ENCODE measurements around the gene PSME1. TPM values are rescaled to one million over a fixed set of nuclear protein-coding genes. Genes with fewer than 3 reads are reported as not detected.

Gene PSME1
- total and polyA plus RNA-seq, 10 of the 15 experiments (the other 5 are each of a cell fraction or from before 2014, with no cell fraction given): 250 to 1,378 (median 412) TPM

DNA sequence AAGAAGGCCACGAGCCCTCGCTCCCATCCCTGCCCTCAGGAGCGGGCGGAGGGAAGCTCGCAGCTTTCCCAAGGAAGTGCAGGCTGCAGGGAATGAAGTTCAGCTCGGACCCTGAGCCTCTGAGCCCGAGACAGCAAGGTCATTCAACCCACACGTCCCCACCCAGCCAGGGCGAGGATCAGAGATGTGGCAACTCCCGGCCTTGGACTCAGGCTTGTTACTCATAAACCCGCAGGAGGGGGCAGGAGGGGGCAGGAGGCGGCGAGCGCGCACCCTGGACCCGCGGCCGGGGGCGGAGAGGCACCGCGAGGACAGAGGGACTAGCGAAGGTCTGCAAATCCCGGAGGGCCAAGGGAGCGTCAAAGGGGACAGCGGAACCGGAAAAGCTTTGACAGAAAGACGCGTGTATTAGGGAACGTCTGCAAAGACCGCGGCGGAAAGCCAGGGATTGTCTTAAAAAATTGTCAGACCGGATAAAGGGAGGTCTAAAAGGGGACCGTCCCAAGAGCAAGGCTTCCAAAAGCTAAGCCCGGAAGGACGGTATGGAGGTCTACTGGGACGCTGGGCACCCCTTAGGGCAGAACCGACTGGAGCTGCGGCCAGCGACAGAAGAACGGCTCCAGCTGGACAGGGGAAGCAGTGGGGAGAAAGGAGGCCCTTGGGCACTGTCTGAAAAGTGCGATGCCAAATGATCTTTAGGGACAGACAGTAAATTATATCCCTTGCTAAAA lies 22.0 kb upstream of the PSME1 start (continued):
- TF ChIP-seq ATF7 (IDR thresholded peaks at IDR 0.05; ENCODE audit: low read depth) (peak; percentile 40; the same call in 1 of the 2 replicates), IKZF1 (conservative IDR thresholded peaks at IDR 0.05) (peak; percentile 58), NBN (IDR thresholded peaks at IDR 0.05) (peak; percentile 92), SREBF1 (IDR thresholded peaks at IDR 0.05; ENCODE audit: low read length) (no peak), SPI1 (IDR thresholded peaks at IDR 0.05; ENCODE audit: borderline replicate concordance, insufficient read depth, low read depth, low read length) (no peak; the same call in 1 of the 2 replicates), HDAC2 (IDR thresholded peaks at IDR 0.05) (no peak), CHD1 (IDR thresholded peaks at IDR 0.05; ENCODE audit: low read depth, low read length) (0 out of 2 replicates have a peak, but pooled peaks have one; percentile 21), BRCA1 (IDR thresholded peaks at IDR 0.05; ENCODE audit: low read depth, low read length) (peak; percentile 32; the same call in 1 of the 2 replicates), MTA3 (IDR thresholded peaks at IDR 0.05; ENCODE audit: borderline replicate concordance, low read length) (no peak), NRF1 (conservative IDR thresholded peaks at IDR 0.05; ENCODE audit: low read depth, low read length) (no peak), BHLHE40 (IDR thresholded peaks at IDR 0.05; ENCODE audit: borderline replicate concordance in 1 of 2, low read depth in 2 of 2, low read length in 1 of 2) (peak in 1 of 2 experiments; percentile 3; a peak in 1 of 4 replicates), MEF2A (IDR thresholded peaks at IDR 0.05; ENCODE audit: insufficient read depth, low read depth, low read length) (peak; percentile 37; the same call in 1 of the 2 replicates), JUNB (IDR thresholded peaks at IDR 0.05) (peak; percentile 100), NR2C2 (IDR thresholded peaks at IDR 0.05; ENCODE audit: borderline replicate concordance, control insufficient read depth, insufficient read length, low read depth) (no peak), MEF2B (IDR thresholded peaks at IDR 0.05; ENCODE audit: partially characterized antibody, poor library complexity, severe bottlenecking) (peak; percentile 67), HDGF (IDR thresholded peaks at IDR 0.05) (no peak), BMI1 (IDR thresholded peaks at IDR 0.05; ENCODE audit: borderline replicate concordance) (no peak), CBX3 (IDR thresholded peaks at IDR 0.05; ENCODE audit: borderline replicate concordance, low read depth) (no peak)
- TF ChIP-seq, protein P1, sequence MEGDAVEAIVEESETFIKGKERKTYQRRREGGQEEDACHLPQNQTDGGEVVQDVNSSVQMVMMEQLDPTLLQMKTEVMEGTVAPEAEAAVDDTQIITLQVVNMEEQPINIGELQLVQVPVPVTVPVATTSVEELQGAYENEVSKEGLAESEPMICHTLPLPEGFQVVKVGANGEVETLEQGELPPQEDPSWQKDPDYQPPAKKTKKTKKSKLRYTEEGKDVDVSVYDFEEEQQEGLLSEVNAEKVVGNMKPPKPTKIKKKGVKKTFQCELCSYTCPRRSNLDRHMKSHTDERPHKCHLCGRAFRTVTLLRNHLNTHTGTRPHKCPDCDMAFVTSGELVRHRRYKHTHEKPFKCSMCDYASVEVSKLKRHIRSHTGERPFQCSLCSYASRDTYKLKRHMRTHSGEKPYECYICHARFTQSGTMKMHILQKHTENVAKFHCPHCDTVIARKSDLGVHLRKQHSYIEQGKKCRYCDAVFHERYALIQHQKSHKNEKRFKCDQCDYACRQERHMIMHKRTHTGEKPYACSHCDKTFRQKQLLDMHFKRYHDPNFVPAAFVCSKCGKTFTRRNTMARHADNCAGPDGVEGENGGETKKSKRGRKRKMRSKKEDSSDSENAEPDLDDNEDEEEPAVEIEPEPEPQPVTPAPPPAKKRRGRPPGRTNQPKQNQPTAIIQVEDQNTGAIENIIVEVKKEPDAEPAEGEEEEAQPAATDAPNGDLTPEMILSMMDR (IDR thresholded peaks at IDR 0.05 in 2 of 3, conservative IDR thresholded peaks at IDR 0.05 in 1 of 3; ENCODE audit: control insufficient read depth in 2 of 3, extremely low read depth in 1 of 3, insufficient read depth in 1 of 3, low read depth in 3 of 3, low read length in 3 of 3): no peak
- TF ChIP-seq, protein P2, sequence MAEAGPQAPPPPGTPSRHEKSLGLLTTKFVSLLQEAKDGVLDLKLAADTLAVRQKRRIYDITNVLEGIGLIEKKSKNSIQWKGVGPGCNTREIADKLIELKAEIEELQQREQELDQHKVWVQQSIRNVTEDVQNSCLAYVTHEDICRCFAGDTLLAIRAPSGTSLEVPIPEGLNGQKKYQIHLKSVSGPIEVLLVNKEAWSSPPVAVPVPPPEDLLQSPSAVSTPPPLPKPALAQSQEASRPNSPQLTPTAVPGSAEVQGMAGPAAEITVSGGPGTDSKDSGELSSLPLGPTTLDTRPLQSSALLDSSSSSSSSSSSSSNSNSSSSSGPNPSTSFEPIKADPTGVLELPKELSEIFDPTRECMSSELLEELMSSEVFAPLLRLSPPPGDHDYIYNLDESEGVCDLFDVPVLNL (IDR thresholded peaks at IDR 0.05; ENCODE audit: low read depth, low read length): no peak
- TF ChIP-seq, protein P3, sequence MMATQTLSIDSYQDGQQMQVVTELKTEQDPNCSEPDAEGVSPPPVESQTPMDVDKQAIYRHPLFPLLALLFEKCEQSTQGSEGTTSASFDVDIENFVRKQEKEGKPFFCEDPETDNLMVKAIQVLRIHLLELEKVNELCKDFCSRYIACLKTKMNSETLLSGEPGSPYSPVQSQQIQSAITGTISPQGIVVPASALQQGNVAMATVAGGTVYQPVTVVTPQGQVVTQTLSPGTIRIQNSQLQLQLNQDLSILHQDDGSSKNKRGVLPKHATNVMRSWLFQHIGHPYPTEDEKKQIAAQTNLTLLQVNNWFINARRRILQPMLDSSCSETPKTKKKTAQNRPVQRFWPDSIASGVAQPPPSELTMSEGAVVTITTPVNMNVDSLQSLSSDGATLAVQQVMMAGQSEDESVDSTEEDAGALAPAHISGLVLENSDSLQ (IDR thresholded peaks at IDR 0.05): no peak
- TF ChIP-seq, protein P4, sequence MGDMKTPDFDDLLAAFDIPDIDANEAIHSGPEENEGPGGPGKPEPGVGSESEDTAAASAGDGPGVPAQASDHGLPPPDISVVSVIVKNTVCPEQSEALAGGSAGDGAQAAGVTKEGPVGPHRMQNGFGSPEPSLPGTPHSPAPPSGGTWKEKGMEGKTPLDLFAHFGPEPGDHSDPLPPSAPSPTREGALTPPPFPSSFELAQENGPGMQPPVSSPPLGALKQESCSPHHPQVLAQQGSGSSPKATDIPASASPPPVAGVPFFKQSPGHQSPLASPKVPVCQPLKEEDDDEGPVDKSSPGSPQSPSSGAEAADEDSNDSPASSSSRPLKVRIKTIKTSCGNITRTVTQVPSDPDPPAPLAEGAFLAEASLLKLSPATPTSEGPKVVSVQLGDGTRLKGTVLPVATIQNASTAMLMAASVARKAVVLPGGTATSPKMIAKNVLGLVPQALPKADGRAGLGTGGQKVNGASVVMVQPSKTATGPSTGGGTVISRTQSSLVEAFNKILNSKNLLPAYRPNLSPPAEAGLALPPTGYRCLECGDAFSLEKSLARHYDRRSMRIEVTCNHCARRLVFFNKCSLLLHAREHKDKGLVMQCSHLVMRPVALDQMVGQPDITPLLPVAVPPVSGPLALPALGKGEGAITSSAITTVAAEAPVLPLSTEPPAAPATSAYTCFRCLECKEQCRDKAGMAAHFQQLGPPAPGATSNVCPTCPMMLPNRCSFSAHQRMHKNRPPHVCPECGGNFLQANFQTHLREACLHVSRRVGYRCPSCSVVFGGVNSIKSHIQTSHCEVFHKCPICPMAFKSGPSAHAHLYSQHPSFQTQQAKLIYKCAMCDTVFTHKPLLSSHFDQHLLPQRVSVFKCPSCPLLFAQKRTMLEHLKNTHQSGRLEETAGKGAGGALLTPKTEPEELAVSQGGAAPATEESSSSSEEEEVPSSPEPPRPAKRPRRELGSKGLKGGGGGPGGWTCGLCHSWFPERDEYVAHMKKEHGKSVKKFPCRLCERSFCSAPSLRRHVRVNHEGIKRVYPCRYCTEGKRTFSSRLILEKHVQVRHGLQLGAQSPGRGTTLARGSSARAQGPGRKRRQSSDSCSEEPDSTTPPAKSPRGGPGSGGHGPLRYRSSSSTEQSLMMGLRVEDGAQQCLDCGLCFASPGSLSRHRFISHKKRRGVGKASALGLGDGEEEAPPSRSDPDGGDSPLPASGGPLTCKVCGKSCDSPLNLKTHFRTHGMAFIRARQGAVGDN (IDR thresholded peaks at IDR 0.05): peak; percentile 72; the same call in 1 of the 2 replicates
